SIG-M5 (cell line): Measurements from ENCODE around the gene ADK.
"Not testable (repeated sequence)": the region's sequence is repeated elsewhere in the genome, so short reads cannot be mapped to it uniquely, and the experiment has no call there.

ENCODE experiments used
- DNase-seq: peaks from one replicate; lab custom pipeline; 2025; lab: John Stamatoyannopoulos, UW

Gene ADK

DNA sequence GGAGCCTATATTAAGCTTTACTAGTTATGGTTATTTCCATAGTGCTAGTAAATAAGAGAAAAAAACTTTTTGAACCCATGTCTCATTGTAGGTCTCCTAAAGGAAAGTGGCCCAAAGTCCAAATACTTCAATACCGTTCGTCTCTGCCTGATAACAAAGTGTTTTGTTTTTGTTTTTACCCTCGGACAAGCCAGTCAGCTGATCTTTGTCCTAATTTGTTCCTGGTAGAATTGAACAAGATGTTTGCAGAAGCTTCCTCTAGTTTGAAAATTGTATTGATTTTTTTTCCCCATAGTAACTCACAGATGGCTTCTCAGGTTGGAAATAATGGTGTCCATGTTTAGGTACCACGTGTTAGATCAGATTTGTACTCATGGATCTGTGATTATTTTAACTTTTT lies 339.5 kb downstream of the ADK start:
- no peak for DNase-seq

DNA sequence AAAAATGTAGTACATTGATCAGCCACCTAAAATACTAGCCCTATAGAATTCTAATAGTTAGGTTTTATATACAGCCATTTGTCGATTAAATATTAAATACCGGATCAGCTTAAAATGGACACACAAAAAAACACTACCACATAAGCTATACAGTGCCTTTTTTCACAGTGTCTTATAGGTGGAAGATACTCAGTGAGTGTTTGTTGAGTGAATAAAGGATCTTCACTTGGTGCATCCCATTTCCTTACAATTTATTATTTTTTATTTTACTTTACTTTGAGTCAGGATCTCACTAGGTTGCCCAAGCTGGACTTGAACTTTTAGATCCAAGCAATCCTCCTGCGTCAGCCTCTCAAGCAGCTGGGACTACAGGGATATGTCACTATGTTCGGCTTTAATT lies 340.0 kb downstream of the ADK start:
- no peak for DNase-seq

DNA sequence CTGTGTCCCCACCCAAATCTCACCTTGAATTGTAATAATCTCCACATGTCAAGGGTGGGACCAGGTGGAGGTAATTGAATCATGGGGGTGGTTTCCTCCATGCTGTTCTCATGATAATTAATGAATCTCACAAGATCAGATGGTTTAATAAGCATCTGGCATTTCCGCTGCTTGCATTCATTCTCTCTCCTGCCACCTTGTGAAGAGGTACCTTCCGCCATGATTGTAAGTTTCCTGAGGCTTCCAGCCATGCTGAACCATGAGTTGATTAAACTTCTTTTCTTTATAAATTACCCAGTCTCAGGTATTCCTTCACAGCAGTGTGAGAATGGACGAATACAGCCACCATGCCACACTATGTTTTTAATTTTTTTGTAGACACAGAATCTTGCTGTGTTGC lies 345.3 kb downstream of the ADK start:
- DNase-seq = not testable (repeated sequence)

GRCh38 chr10:74498664-74499063 lies 347.6 kb downstream of the ADK start:
- DNase-seq = not testable (repeated sequence)

DNA sequence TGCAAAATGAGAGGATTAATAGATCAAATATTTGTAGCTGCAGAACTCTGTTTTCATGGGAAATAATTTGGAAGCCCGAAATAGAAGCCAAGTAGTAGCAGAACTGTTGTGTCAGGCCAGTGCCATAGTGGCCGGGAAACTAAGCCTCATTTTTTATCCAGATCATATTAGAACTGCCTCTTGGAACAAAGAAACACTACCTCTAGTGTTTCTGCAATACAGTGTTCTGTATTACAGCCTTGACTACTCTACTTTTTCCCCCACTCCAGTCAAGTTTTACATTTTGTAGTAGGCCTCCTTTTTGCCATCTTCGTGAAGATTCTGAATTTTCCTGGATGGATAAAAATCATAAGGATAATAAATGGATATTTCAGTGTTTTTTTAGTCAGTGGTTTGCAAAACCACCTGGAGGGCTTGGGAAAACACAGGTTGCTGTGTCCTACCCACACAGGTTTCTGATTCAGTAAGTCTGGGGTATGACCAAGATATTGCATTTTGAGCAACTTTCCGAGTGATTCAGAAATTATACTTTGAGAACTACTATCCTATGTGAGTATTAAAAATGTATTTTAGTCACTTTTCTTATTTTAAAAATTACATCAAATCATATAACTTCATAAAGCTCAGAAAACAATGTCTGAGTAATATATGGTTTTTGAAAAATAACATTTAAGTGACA lies 349.1 kb downstream of the ADK start:
- DNase-seq = no peak

GRCh38 chr10:74500816-74501215 lies 349.8 kb downstream of the ADK start:
- no peak for DNase-seq

DNA sequence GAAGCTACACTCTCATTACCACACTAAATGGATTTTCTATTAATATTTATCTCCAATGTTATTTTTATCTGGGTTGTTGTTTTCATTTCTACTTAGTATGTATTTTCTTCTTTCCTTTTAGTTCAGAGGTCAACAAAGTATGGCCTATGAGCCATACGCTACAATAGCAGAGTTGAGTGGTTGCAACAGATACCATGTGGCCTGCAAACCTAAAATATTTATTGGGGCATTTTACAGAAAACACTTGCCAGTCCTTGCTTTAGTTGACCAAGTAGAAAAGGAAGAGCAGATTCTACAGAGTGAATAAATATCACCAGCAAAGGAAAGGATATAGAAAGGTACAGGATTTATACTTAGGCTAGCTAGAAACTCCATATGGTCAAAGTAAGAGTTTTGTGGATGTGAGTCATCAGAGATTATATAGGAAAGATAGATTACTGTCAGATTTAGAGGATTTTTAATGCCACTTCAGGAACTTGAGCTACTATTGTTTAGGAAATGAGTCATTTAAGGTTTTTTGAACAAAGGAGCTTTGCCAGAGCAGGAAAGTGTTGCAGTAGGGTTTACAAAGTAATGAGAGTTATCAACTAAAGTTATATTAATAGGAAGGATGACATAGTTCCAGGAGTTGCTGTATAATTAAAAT lies 352.1 kb downstream of the ADK start:
- no peak for DNase-seq

DNA sequence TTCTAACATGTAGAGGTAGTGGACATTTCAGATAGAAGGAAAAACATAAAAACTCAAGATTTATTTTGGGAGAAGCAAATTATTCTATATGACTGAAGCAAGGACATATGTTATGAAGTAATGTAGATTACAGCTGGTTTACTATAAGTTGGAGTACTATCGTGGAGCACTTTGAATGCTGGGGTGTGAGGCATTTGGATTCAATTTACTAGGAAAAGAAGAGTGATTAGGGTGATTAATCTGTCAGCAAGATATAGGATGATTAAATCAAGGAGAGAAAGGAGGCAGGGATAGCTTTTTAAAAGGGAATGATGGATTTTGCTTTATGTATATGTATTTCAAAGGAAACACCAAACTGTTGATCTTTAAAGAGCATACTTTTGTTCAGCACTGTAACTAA lies 356.9 kb downstream of the ADK start:
- no peak for DNase-seq

GRCh38 chr10:74510594-74510993 lies 359.6 kb downstream of the ADK start:
- DNase-seq = no peak

GRCh38 chr10:74511051-74511450 lies 360.0 kb downstream of the ADK start:
- no peak for DNase-seq

- no peak for DNase-seq
Observed at GRCh38 chr10:74514322-74514721, 363.3 kb downstream of the ADK start.

DNA sequence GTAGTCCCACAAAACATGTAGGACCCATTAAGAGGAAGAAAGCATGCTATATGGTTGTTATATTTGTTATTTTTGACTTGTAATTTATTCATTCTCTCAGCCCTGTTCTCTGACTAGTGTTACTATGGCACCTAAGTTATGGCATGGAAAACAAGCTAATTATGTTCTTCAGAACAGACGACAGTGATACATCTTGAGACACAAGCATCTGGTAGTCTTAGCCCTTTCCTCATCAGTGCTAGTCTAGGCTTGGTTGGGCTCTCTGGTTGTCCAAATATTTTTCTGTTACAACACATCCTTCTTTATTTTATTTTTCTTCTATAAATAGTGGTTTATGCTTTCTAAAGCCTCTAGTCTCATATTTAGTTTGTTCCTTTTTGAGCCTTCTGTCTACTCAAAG lies 367.0 kb downstream of the ADK start:
- no peak for DNase-seq

DNA sequence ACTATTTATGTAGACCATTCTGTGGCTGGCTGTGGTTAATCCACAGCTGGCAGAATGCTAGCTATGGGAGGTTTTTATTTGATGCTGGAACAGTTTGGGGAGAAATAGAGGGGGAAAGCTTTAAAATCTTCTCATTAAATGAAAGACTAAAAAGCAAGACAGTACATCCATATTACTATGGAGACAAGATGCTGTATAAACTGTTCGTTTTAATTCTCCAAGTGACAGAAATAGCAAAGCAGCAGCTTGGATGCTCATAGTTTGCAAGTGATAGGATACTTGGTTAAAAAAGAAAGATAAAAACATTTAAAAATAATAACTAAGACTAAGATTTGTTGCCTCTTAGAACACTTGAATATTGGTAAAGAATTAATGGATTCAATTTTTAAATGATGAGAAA lies 370.5 kb downstream of the ADK start:
- no peak for DNase-seq

DNA sequence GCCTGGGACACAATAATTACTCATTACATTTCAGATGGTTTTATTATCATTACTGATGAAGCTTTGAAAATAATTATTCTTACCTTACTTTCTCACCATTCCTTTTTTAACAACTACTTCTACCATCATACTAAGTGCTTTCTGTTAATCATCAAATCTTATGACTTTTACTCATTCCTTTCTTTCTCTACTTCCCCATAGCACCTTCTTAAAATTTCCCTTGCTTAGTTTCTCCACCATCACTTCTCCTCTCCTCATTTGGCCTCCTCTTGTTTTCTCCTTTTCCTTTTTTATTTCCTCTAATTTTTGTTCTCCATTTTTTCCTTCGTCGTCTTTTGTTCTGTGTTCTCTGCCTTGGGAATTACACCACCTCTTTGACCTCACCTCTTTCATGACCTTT lies 372.2 kb downstream of the ADK start:
- DNase-seq = no peak

- no peak for DNase-seq
Observed at GRCh38 chr10:74525885-74526284, 374.9 kb downstream of the ADK start.

GRCh38 chr10:74527611-74528010 lies 376.6 kb downstream of the ADK start:
- not testable (repeated sequence) for DNase-seq

DNA sequence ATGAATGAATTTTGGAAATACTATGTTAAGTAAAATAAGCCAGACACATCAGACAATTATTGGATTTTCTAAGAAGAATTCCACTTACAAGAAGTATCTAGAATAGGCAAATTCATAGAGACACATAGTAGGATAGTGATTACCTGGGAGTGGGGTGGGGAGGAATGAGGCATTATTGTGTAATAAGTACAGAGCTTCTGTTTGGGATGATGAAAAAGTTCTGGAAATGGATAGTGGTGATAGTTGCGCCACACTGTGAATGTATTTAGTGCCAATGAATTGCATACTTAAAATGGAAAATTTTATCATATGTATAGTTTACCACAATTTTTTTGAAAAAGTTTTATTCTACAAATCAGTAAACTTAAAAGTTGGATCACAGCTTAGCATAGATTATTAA lies 378.2 kb downstream of the ADK start:
- no peak for DNase-seq

DNA sequence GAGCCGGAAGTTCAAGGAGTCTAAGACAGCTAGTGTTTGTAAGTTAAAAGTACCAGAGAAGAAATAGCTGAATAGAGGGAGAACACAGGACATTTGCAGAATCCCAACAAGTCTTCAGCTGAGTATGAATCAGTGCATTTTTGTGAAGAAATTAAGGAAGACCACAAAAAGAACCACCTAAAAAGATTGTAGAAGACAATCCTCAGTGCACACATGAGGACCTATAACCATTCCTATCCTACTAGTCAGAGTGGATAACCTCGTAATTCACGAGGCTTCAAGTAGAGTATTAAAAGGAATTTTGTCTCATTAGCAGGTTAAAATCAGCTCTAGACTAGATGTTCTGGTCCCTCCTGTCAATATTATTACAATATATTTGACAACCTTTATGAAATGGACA lies 380.0 kb downstream of the ADK start:
- no peak for DNase-seq

DNA sequence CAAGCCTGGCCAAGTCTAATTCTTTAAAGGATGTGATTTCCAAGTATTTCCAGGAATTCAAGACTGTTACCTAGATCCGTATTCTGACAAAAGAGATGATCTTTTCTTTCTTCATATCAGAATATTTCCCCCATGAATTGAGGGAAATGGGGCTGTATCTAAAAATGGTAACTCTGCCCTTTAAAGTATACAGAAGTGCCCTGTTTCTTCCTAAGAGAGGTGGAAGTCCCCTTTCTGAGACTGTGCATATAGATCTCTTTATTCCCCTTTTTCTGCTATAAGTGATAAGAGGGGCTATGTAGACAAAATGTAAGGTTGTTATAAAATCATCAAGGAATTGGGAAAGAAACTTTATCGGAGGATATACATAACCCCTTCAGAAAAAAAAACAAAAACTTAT lies 388.3 kb downstream of the ADK start:
- DNase-seq = no peak

GRCh38 chr10:74541375-74541774 lies 390.4 kb downstream of the ADK start:
- no peak for DNase-seq

DNA sequence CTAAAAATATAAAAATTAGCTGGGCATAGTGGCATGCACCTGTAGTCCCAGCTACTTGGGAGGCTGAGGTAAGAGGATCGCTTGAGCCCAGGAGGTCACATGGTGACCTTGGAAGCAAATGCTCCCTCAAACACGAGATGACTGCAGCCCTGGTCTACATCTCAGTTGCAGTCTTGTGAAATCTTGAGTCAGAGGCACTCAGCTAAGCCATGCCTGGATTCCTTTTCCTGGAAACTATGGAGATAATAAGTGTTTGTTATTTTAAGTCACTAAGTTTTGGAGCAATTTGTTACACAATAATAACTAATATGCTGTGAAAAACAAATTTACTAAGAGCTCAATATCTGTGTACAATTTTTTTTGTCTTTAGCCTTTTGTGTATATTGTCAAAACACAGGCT lies 391.1 kb downstream of the ADK start:
- DNase-seq = no peak

DNA sequence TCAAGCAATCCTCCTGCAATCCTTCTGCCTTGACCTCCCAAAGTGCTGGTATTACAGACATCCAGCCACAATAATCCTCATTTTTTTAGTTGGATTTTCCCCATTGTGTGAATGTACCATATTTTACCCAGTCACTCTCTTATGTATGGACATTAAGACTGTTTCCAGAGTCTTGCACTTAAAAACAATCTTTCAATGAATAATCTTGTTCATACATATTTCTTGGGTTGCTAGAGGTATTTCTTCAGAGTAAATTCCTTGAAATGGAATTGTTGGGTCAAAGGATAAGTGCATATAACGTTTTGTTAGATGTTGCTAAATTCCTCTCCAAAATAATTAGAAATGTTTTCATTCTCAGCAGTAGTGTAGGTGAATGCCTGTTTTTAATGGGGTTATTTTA lies 392.3 kb downstream of the ADK start:
- no peak for DNase-seq

- DNase-seq = no peak
Observed at GRCh38 chr10:74544106-74544505, 393.1 kb downstream of the ADK start.

GRCh38 chr10:74548676-74549075 lies 397.7 kb downstream of the ADK start:
- no peak for DNase-seq
